ENCODE measurements around the gene PAPPA2. TPM values are rescaled to one million over a fixed set of nuclear protein-coding genes. Genes with fewer than 3 reads are reported as not detected.

PAPPA2 gene
- total RNA-seq, 1 experiment from 2014 or later: 0.81 TPM

DNA sequence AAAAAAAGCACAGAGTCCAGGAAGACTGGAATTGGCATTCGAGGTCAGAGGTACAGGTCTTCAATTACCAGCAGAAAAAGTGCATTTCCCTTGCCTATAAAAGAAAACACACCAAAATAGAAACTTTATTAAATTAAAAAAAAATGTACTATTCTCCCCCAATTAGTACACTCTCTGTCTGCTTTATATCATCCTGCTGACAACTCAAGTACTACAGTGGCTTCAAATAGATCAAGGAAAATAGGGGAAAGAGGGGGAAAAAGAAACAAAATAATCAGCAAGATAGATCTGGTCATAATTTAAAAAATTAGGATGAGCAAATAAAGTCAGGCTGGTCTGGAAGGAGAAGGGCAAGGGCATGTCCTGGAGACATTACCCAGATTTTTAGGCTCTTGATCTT is 315.1 kb downstream of the PAPPA2 start:
- no peak overlapping the region for H3K9ac ChIP-seq (ENCODE audit: extremely low read depth, insufficient read length, low read length)
- H3K79me2 ChIP-seq (ENCODE audit: insufficient read depth, low read length): no peaks in the 10 kb centered on the region
- no peak overlapping the region for H3K14ac ChIP-seq (ENCODE audit: insufficient read depth, low read length)
- Mint-ChIP-seq H3K27me3 (ENCODE audit: low read depth) (no peaks in the 10 kb centered on the region), H3K36me3 (ENCODE audit: insufficient read depth in 1 of 3, low read depth in 3 of 3) (no peaks in the 10 kb centered on the region), H3K27ac (no peak overlapping the region), H3K9me3 (no peaks in the 10 kb centered on the region), H3K4me3 (no peak overlapping the region), H3K4me1 (no peaks in the 10 kb centered on the region)
- no peak overlapping the region for H3K4me2 ChIP-seq (ENCODE audit: insufficient read depth, insufficient read length, low read length)
- H2AFZ ChIP-seq (ENCODE audit: low read length): no peak overlapping the region
- H4K5ac ChIP-seq (ENCODE audit: insufficient read length, low read depth, low read length): no peak overlapping the region
- TF ChIP-seq, protein P1, sequence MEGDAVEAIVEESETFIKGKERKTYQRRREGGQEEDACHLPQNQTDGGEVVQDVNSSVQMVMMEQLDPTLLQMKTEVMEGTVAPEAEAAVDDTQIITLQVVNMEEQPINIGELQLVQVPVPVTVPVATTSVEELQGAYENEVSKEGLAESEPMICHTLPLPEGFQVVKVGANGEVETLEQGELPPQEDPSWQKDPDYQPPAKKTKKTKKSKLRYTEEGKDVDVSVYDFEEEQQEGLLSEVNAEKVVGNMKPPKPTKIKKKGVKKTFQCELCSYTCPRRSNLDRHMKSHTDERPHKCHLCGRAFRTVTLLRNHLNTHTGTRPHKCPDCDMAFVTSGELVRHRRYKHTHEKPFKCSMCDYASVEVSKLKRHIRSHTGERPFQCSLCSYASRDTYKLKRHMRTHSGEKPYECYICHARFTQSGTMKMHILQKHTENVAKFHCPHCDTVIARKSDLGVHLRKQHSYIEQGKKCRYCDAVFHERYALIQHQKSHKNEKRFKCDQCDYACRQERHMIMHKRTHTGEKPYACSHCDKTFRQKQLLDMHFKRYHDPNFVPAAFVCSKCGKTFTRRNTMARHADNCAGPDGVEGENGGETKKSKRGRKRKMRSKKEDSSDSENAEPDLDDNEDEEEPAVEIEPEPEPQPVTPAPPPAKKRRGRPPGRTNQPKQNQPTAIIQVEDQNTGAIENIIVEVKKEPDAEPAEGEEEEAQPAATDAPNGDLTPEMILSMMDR (conservative IDR thresholded peaks at IDR 0.05): no peak
- DNase-seq: no peak
- WGBS (ENCODE audit: extremely low coverage, insufficient read length, low lambda C conversion rate): no CpG with 5 or more reads among the region's 1 CpG
- H3K27ac ChIP-seq (ENCODE audit: insufficient read length, low read depth, low read length): no peak overlapping the region
- H2BK12ac ChIP-seq (ENCODE audit: insufficient read length, low read depth, low read length): no peak overlapping the region
- H3K27me3 ChIP-seq (ENCODE audit: insufficient read depth, low read length): no peaks in the 10 kb centered on the region
- no peak overlapping the region for H3K4ac ChIP-seq (ENCODE audit: low read depth, low read length)
- H4K20me1 ChIP-seq (ENCODE audit: control insufficient read depth, insufficient read depth, insufficient read length): no peaks in the 10 kb centered on the region
- no peaks in the 10 kb centered on the region for H3K79me1 ChIP-seq (ENCODE audit: insufficient read depth, low read depth, low read length, poor library complexity, severe bottlenecking)
- H3T11ph ChIP-seq (ENCODE audit: low read length): no peak overlapping the region
- no peak overlapping the region for H2BK5ac ChIP-seq (ENCODE audit: insufficient read length, low read length)
- no peak overlapping the region for H4K8ac ChIP-seq (replicated peaks; ENCODE audit: insufficient read length, low read depth, low read length)
- H3K18ac ChIP-seq (ENCODE audit: insufficient read length, low read depth, low read length): no peak overlapping the region
- H3K23ac ChIP-seq (ENCODE audit: insufficient read length, low read depth, low read length): no peak overlapping the region
- H3K9me3 ChIP-seq (ENCODE audit: control insufficient read depth, low read depth, low read length): no peaks in the 10 kb centered on the region
- no peak overlapping the region for H2BK120ac ChIP-seq (ENCODE audit: low read depth, low read length, poor library complexity, severe bottlenecking)
- H3K56ac ChIP-seq (ENCODE audit: insufficient read length, low read depth, low read length): no peak overlapping the region
- H3K23me2 ChIP-seq (ENCODE audit: insufficient read length, low read depth, low read length, poor library complexity, severe bottlenecking): no peaks in the 10 kb centered on the region
- no peak overlapping the region for H4K91ac ChIP-seq (ENCODE audit: insufficient read length, low read depth, low read length)
- no peaks in the 10 kb centered on the region for H3K4me1 ChIP-seq (ENCODE audit: insufficient read depth, low read length)
- no peak overlapping the region for H2BK15ac ChIP-seq (ENCODE audit: low read depth, low read length)
- no peak overlapping the region for H2AK5ac ChIP-seq (ENCODE audit: insufficient read length, low read length)
- no peak overlapping the region for H2BK20ac ChIP-seq (ENCODE audit: low read depth, low read length, poor library complexity, severe bottlenecking)
